ENCODE data around the gene LCN9. TPM values are rescaled to one million over a fixed set of nuclear protein-coding genes. Genes with fewer than 3 reads are reported as not detected.

LCN9 gene
- total and polyA plus RNA-seq, 9 of the 15 experiments (the other 6 are each of a cell fraction or from before 2014, with no cell fraction given), result not detected

DNA sequence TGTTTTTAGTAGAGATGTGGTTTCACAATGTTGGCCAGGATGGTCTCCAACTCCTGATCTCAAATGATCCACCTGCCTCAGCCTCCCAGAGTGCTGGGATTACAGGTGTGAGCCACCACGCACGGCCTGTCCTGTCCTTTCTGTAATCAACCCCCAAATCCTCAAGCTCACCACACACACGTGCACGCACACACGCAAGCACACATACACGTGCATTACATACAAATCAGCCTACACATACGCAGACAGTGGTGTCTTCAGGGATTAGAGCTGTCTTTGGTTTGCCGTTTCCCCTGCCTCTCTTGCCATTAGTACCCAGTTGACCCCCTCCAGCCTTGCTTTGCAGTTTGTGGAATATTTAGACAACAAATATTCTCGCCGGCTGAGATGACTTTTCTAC lies 30.3 kb upstream of the LCN9 start:
- intact Hi-C loops (cut with micrococcal nuclease) (no loop called here), in situ Hi-C loops (cut with MboI) (no loop called here)
- no peak overlapping the region for H3K9ac ChIP-seq (ENCODE audit: insufficient read depth in 1 of 2, low read depth in 2 of 2, low read length in 2 of 2)
- H3K4me1 ChIP-seq (replicated peaks in 1 of 2; ENCODE audit: control insufficient read depth in 2 of 2, insufficient read depth in 2 of 2, low read length in 2 of 2), result no peaks in the 10 kb centered on the region
- no peak overlapping the region for H3K4me2 ChIP-seq (ENCODE audit: insufficient read depth, low read length)
- H3K27ac ChIP-seq (ENCODE audit: extremely low read depth, low read depth, low read length), result no peak overlapping the region
- BruUV-seq (replicated peaks), result no TSS peak
- TF ChIP-seq, protein P1, sequence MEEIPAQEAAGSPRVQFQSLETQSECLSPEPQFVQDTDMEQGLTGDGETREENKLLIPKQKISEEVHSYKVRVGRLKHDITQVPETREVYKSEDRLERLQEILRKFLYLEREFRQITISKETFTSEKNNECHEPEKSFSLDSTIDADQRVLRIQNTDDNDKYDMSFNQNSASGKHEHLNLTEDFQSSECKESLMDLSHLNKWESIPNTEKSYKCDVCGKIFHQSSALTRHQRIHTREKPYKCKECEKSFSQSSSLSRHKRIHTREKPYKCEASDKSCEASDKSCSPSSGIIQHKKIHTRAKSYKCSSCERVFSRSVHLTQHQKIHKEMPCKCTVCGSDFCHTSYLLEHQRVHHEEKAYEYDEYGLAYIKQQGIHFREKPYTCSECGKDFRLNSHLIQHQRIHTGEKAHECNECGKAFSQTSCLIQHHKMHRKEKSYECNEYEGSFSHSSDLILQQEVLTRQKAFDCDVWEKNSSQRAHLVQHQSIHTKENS (CRISPR knock-in tag; IDR thresholded peaks at IDR 0.05), result no peak
- TF ChIP-seq SAFB2 (IDR thresholded peaks at IDR 0.05; ENCODE audit: borderline replicate concordance, low read depth, low read length, severe bottlenecking) (no peak), ELF1 (tag; IDR thresholded peaks at IDR 0.05) (no peak), ZZZ3 (IDR thresholded peaks at IDR 0.05) (no peak), NRF1 (conservative IDR thresholded peaks at IDR 0.05 in 1 of 2, IDR thresholded peaks at IDR 0.05 in 1 of 2) (no peak), NEUROD1 (IDR thresholded peaks at IDR 0.05; ENCODE audit: borderline replicate concordance, low read depth, low read length, partially characterized antibody) (no peak), MEF2D (tag; conservative IDR thresholded peaks at IDR 0.05; ENCODE audit: low read depth) (no peak), PPARD (CRISPR knock-in tag; IDR thresholded peaks at IDR 0.05) (no peak), ZNF551 (CRISPR knock-in tag; IDR thresholded peaks at IDR 0.05) (no peak), KLF16 (IDR thresholded peaks at IDR 0.05) (no peak)
- TF ChIP-seq, protein P2, sequence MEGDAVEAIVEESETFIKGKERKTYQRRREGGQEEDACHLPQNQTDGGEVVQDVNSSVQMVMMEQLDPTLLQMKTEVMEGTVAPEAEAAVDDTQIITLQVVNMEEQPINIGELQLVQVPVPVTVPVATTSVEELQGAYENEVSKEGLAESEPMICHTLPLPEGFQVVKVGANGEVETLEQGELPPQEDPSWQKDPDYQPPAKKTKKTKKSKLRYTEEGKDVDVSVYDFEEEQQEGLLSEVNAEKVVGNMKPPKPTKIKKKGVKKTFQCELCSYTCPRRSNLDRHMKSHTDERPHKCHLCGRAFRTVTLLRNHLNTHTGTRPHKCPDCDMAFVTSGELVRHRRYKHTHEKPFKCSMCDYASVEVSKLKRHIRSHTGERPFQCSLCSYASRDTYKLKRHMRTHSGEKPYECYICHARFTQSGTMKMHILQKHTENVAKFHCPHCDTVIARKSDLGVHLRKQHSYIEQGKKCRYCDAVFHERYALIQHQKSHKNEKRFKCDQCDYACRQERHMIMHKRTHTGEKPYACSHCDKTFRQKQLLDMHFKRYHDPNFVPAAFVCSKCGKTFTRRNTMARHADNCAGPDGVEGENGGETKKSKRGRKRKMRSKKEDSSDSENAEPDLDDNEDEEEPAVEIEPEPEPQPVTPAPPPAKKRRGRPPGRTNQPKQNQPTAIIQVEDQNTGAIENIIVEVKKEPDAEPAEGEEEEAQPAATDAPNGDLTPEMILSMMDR (IDR thresholded peaks at IDR 0.05 in 2 of 3, conservative IDR thresholded peaks at IDR 0.05 in 1 of 3; ENCODE audit: insufficient read depth in 2 of 3, low read depth in 1 of 3, low read length in 3 of 3), result no peak
- H3K9me3 ChIP-seq (replicated peaks; ENCODE audit: control insufficient read depth, insufficient read depth, low read depth, low read length), result no peaks in the 10 kb centered on the region
- ChIA-PET POLR2A (no interaction called here), CTCF (ENCODE audit: low intra/inter-chr PET ratio) (interaction anchor here (0.6 kb wide), 1 partner anchor 35 kb away, joined by 3 read pairs; no protein-coding TSS in a partner anchor)
- H4K20me1 ChIP-seq (replicated peaks; ENCODE audit: control insufficient read depth, insufficient read depth, low read length), result no peaks in the 10 kb centered on the region
- H3K36me3 ChIP-seq (ENCODE audit: control insufficient read depth, insufficient read depth, low read length), result no peaks in the 10 kb centered on the region
- no peaks in the 10 kb centered on the region for H3K79me2 ChIP-seq (ENCODE audit: control insufficient read depth, insufficient read depth, low read length)
- DNase-seq (ENCODE audit: extremely low read depth in 1 of 4, low spot score in 3 of 4) (no peak), ATAC-seq (no peak), FAIRE-seq (no peak)
- under 1% methylated on average over 10 of the region's 10 CpGs for WGBS (ENCODE audit: insufficient coverage, low coverage, missing lambda C conversion rate)
- no peaks in the 10 kb centered on the region for H3K9me1 ChIP-seq (ENCODE audit: control insufficient read depth, insufficient read depth, low read length)
- H2AFZ ChIP-seq (ENCODE audit: low read depth, low read length), result no peak overlapping the region
- H3K27me3 ChIP-seq (ENCODE audit: control insufficient read depth in 2 of 2, insufficient read depth in 2 of 2, low read length in 2 of 2), result peaks cover 5 to 8% of the 10 kb centered on the region in 2 experiments; a peak in 4 of 5 replicates
- H3K4me3 ChIP-seq, result no peak overlapping the region

Measured in K562 (cell line).